CD4-positive, alpha-beta T cell (primary cell): Measurements from ENCODE around the gene CCDC17. TPM values are rescaled to one million over a fixed set of nuclear protein-coding genes. Genes with fewer than 3 reads are reported as not detected.

Experiments used
- ATAC-seq: fragments of 200-7000 bp; cut with Tn5 transposase; one replicate; pipeline ENCODE4 v1.10.0; 2022; ENCODE audit warnings: mild to moderate bottlenecking; ENCODE audit not compliant: poor library complexity
- CTCF ChIA-PET: fragments of 350-600 bp; sonication (Branson Sonifier 250); formaldehyde crosslinking; loops from one replicate; lab custom pipeline; 2021; ENCODE audit warnings: antibody characterized with exemption, inconsistent platforms; lab: Charles Lee
- POLR2A ChIA-PET: fragments of 350-600 bp; sonication (Branson Sonifier 250); formaldehyde crosslinking; loops from one replicate; lab custom pipeline; 2021; ENCODE audit warnings: antibody characterized with exemption, inconsistent platforms; lab: Charles Lee
- DNase-seq, 14 experiments: peaks; one replicate each; pipeline ENCODE4 v3.0.0-alpha.2; 2013 to 2020; ENCODE audit warnings: mixed read lengths in 2 of 14
- H3K27ac ChIP-seq, 2 donors: one replicate each; pipeline versions ENCODE4 v1.5.1 to v1.7.0; 2013; ENCODE audit warnings: low read length in 2 of 2, low read depth in 1 of 2, mild to moderate bottlenecking in 1 of 2
- H3K27me3 ChIP-seq, 2 experiments: 1 replicate in 1 of 2; 2 replicates in 1 of 2; pipeline versions ENCODE4 v1.6.1 to v1.7.0; 2013; ENCODE audit warnings: low read length in 2 of 2, control low read depth in 1 of 2, mild to moderate bottlenecking in 1 of 2, moderate library complexity in 1 of 2; ENCODE audit not compliant: insufficient read depth in 2 of 2, control insufficient read depth in 1 of 2
- H3K36me3 ChIP-seq: one replicate; pipeline ENCODE4 v1.6.1; 2013; ENCODE audit warnings: low read length, control low read depth; ENCODE audit not compliant: insufficient read depth
- H3K4me1 ChIP-seq: one replicate; pipeline ENCODE4 v1.6.1; 2013; ENCODE audit warnings: low read length, control low read depth; ENCODE audit not compliant: insufficient read depth
- H3K4me3 ChIP-seq: one replicate; pipeline ENCODE4 v1.5.1; 2013; ENCODE audit warnings: mild to moderate bottlenecking, low read length, moderate library complexity
- H3K9me3 ChIP-seq, 2 experiments: 1 replicate in 1 of 2; 2 replicates in 1 of 2; pipeline versions ENCODE4 v1.6.1 to v1.7.0; 2013; ENCODE audit warnings: low read length in 2 of 2, mild to moderate bottlenecking in 2 of 2, control low read depth in 1 of 2, moderate library complexity in 1 of 2; ENCODE audit not compliant: control insufficient read depth in 1 of 2, insufficient read depth in 1 of 2
- H3K27ac Mint-ChIP-seq: one replicate; pipeline ENCODE4 v1.8.0; 2020; ENCODE audit warnings: mixed read lengths
- H3K27me3 Mint-ChIP-seq: one replicate; pipeline ENCODE4 v1.8.0; 2021; ENCODE audit warnings: mixed read lengths
- H3K36me3 Mint-ChIP-seq: one replicate; pipeline ENCODE4 v1.8.0; 2021; ENCODE audit warnings: low read depth, mixed read lengths
- H3K4me1 Mint-ChIP-seq: one replicate; pipeline ENCODE4 v1.8.0; 2021; ENCODE audit warnings: low read depth, mixed read lengths
- H3K4me3 Mint-ChIP-seq: one replicate; pipeline ENCODE4 v1.8.0; 2020; ENCODE audit warnings: mild to moderate bottlenecking, mixed read lengths
- H3K9me3 Mint-ChIP-seq: one replicate; pipeline ENCODE4 v1.8.0; 2020; ENCODE audit warnings: mixed read lengths
- CTCF ChIP-seq: fragments of 200-600 bp; IDR thresholded peaks from one replicate; pipeline ENCODE4 v1.8.0; 2022; ENCODE audit warnings: antibody characterized with exemption, mild to moderate bottlenecking
- intact Hi-C, 2 experiments: fragments of 100-400 bp; cut with DNase I in 1 of 2; cut with micrococcal nuclease in 1 of 2; formaldehyde crosslinking; loops; one replicate each; pipeline versions ENCODE4 v1.15.1 to v1.9.0; 2023 to 2025; cut with DNase I, micrococcal nuclease
- total RNA-seq, 174 experiments: library from RNA in 2 of 174; stranded (reverse) in 2 of 174; gene quantifications; one replicate each; pipeline ENCODE4 v1.2.3 and lab custom pipeline; 2021 to 2026

CCDC17 gene
- total RNA-seq, 2 experiments from 2014 or later = 2.1 to 2.3 TPM

GRCh38 chr1:45586769-45587168, 37.1 kb downstream of the CCDC17 start:
- H3K9me3 ChIP-seq = no peaks in the 10 kb centered on the region
- H3K4me1 ChIP-seq = peaks cover 44% of the 10 kb centered on the region
- no peaks in the 10 kb centered on the region for H3K9me3 Mint-ChIP-seq
- DNase-seq (no peak), ATAC-seq (no peak)
- no peak for TF ChIP-seq CTCF
- H3K36me3 ChIP-seq = peaks cover 11% of the 10 kb centered on the region
- H3K27me3 Mint-ChIP-seq = no peaks in the 10 kb centered on the region
- intact Hi-C loops = loop anchor here (5.0 to 10.0 kb wide), 5 partner anchors 166 to 1882 kb away; partner anchors contain the start of genes BTBD19 (in 2 of the 2), DYNLT4 (in 2 of the 2), PLK3 (in 2 of the 2) and IPP (in 1 of the 2)
- peaks cover 52% of the 10 kb centered on the region for H3K4me1 Mint-ChIP-seq
- H3K27ac ChIP-seq = peak overlapping the region in 1 of 2 donors; percentile 47
- H3K4me3 ChIP-seq = peak overlapping the region; percentile 95
- peaks cover 27% of the 10 kb centered on the region for H3K36me3 Mint-ChIP-seq
- ChIA-PET CTCF (interaction anchor here (0.6 to 0.8 kb wide), 2 partner anchors 25 to 150 kb away, joined by 3 to 4 read pairs; no protein-coding TSS in a partner anchor), POLR2A (interaction anchor here (0.8 to 5.0 kb wide), 4 partner anchors 65 to 812 kb away, joined by 3 to 65 read pairs (median 6); partner anchors contain the start of genes GPBP1L1, MUTYH and PRDX1)
- no peaks in the 10 kb centered on the region for H3K27me3 ChIP-seq
- peak overlapping the region; percentile 94 for H3K4me3 Mint-ChIP-seq
- H3K27ac Mint-ChIP-seq = peak overlapping the region; percentile 89

- ATAC-seq (no peak), DNase-seq (peak in 1 of 14 experiments; percentile 24)
- POLR2A ChIA-PET = interaction anchor here (0.5 to 5.0 kb wide), 11 partner anchors 23 to 571 kb away, joined by 3 to 65 read pairs (median 3); partner anchors contain the start of genes CCDC163, GPBP1L1, MMACHC and MUTYH
- peak overlapping the region; percentile 89 for H3K27ac Mint-ChIP-seq
- Histone ChIP-seq H3K4me1 (peaks cover 44% of the 10 kb centered on the region), H3K9me3 (no peaks in the 10 kb centered on the region), H3K4me3 (peak overlapping the region; percentile 95), H3K36me3 (peaks cover 6% of the 10 kb centered on the region), H3K27me3 (no peaks in the 10 kb centered on the region), H3K27ac (peak overlapping the region; percentile 94 to 95)
- no peak for TF ChIP-seq CTCF
- intact Hi-C loops = loop anchor here (2.0 to 10.0 kb wide), 9 partner anchors 15 to 1881 kb away; partner anchors contain the start of genes BTBD19 (in 2 of the 2), DYNLT4 (in 2 of the 2), PLK3 (in 2 of the 2) and GPBP1L1 (in 1 of the 2)
- no peaks in the 10 kb centered on the region for H3K27me3 Mint-ChIP-seq
- CTCF ChIA-PET = interaction anchor here (1.4 to 2.4 kb wide), 2 partner anchors 93 to 100 kb away, joined by 4 to 6 read pairs; partner anchors contain the start of gene GPBP1L1
- H3K9me3 Mint-ChIP-seq = no peaks in the 10 kb centered on the region
- H3K4me3 Mint-ChIP-seq = peak overlapping the region; percentile 94
- peaks cover 45% of the 10 kb centered on the region for H3K4me1 Mint-ChIP-seq
- peaks cover 18% of the 10 kb centered on the region for H3K36me3 Mint-ChIP-seq
Measured at GRCh38 chr1:45585496-45586075, 38.3 kb downstream of the CCDC17 start.

- Mint-ChIP-seq H3K9me3 (no peaks in the 10 kb centered on the region), H3K4me3 (peak overlapping the region; percentile 94), H3K4me1 (peaks cover 43% of the 10 kb centered on the region), H3K27ac (peak overlapping the region; percentile 89), H3K27me3 (no peaks in the 10 kb centered on the region), H3K36me3 (peaks cover 16% of the 10 kb centered on the region)
- no peak for ATAC-seq
- no peak for DNase-seq
- Histone ChIP-seq H3K36me3 (peaks cover 6% of the 10 kb centered on the region), H3K4me3 (peak overlapping the region; percentile 95), H3K4me1 (peaks cover 44% of the 10 kb centered on the region), H3K27ac (peak overlapping the region; percentile 94 to 95), H3K27me3 (no peaks in the 10 kb centered on the region), H3K9me3 (no peaks in the 10 kb centered on the region)
- TF ChIP-seq CTCF = no peak
- intact Hi-C loops = loop anchor here (2.0 to 10.0 kb wide), 9 partner anchors 16 to 1880 kb away; partner anchors contain the start of genes BTBD19 (in 2 of the 2), DYNLT4 (in 2 of the 2), PLK3 (in 2 of the 2) and GPBP1L1 (in 1 of the 2)
- ChIA-PET CTCF (interaction anchor here (1.4 to 2.4 kb wide), 2 partner anchors 92 to 101 kb away, joined by 4 to 6 read pairs; partner anchors contain the start of gene GPBP1L1), POLR2A (interaction anchor here (0.5 to 5.0 kb wide), 12 partner anchors 22 to 911 kb away, joined by 3 to 65 read pairs (median 3); partner anchors contain the start of genes ARMH1, CCDC163, GPBP1L1 and MMACHC)
Measured at GRCh38 chr1:45585110-45585426, 38.8 kb downstream of the CCDC17 start.
